IPS-15b (cell line): ENCODE results near the gene TMED4.
"Not testable (repeated sequence)": the region's sequence is repeated elsewhere in the genome, so short reads cannot be mapped to it uniquely, and the experiment has no call there.

Experiments
- H3K27me3 ChIP-seq: one replicate; pipeline ENCODE4 v1.6.1; 2013; ENCODE audit warnings: low read length; ENCODE audit not compliant: control insufficient read depth, insufficient read depth
- H3K36me3 ChIP-seq: one replicate; pipeline ENCODE4 v1.6.1; 2013; ENCODE audit warnings: low read length; ENCODE audit not compliant: control insufficient read depth, insufficient read depth
- H3K4me1 ChIP-seq: one replicate; pipeline ENCODE4 v1.6.1; 2013; ENCODE audit warnings: mild to moderate bottlenecking, low read length; ENCODE audit not compliant: control insufficient read depth, insufficient read depth
- H3K4me3 ChIP-seq: one replicate; pipeline ENCODE4 v1.5.1; 2013; ENCODE audit warnings: low read depth, low read length
- H3K9ac ChIP-seq: one replicate; pipeline ENCODE4 v1.6.1; 2013; ENCODE audit warnings: low read depth, mild to moderate bottlenecking, low read length
- H3K9me3 ChIP-seq: one replicate; pipeline ENCODE4 v1.6.1; 2013; ENCODE audit warnings: mild to moderate bottlenecking, low read length; ENCODE audit not compliant: control insufficient read depth, insufficient read depth

TMED4 gene

DNA sequence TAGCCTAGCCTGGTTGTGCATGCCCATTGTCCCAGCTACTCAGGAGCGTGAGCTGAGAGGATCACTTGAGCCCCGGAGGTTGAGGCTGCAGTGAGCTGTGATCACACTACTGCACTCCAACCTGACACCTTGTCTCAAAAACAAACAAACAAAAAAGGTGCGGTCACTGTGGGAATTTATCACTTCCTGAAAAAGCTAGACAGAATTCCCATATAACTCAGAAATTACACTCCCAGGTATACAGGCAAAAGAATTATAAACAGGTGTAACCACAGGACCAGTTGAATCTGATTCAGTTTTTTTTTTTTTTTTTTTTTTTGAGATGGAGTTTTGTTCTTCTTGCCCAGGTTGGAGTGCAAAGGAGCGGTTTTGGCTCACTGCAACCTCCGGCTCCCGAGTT, 21.2 kb upstream of the TMED4 start:
- H3K9me3 ChIP-seq, result no peaks in the 10 kb centered on the region

DNA sequence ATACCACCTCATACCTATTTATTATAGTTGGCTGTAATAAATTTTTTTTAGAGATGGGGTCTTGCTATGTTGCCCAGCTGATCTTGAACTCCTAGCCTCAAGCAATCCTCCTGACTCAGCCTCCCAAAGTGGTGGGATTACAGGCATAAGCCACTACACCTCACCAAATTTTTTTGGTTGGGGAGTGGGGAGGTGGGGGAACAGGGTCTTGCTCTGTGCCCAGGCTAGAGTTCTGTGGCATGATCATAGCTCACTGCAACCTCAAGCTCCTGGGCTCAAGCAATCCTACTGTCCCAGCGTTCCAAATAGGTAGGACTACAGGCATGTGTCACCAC, 20.5 kb upstream of the TMED4 start:
- Histone ChIP-seq H3K36me3 (no peaks in the 10 kb centered on the region), H3K4me1 (peaks cover 2% of the 10 kb centered on the region), H3K4me3 (no peak overlapping the region), H3K27me3 (no peaks in the 10 kb centered on the region), H3K9me3 (no peaks in the 10 kb centered on the region), H3K9ac (no peak overlapping the region)

More for the DNA sequence above, 21.2 kb upstream of the TMED4 start:
- Histone ChIP-seq H3K4me1 (peaks cover 2% of the 10 kb centered on the region), H3K9ac (no peak overlapping the region), H3K36me3 (no peaks in the 10 kb centered on the region), H3K27me3 (no peaks in the 10 kb centered on the region), H3K4me3 (no peak overlapping the region)

DNA sequence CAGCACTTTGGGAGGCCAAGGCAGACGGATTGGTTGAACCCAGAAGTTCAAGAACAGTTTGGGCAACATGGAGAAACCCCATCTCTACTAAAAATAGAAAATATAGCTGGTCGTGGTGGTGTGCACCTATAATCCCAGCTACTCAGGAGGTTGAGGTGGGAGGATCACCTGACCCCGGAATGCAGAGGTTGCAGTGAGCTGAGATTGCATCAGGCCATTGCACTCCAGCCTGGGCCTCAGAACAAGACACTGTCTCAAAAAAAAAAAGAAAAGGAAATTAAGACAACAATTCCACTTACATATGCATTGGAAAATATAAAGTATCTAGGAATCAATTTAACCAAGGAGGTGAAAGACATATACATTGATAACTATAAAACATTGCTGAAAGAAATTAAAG, 17.2 kb upstream of the TMED4 start:
- H3K4me1 ChIP-seq, result no peaks in the 10 kb centered on the region
- H3K9ac ChIP-seq, result no peak overlapping the region
- no peaks in the 10 kb centered on the region for H3K27me3 ChIP-seq
- no peaks in the 10 kb centered on the region for H3K9me3 ChIP-seq
- no peaks in the 10 kb centered on the region for H3K36me3 ChIP-seq
- no peak overlapping the region for H3K4me3 ChIP-seq

DNA sequence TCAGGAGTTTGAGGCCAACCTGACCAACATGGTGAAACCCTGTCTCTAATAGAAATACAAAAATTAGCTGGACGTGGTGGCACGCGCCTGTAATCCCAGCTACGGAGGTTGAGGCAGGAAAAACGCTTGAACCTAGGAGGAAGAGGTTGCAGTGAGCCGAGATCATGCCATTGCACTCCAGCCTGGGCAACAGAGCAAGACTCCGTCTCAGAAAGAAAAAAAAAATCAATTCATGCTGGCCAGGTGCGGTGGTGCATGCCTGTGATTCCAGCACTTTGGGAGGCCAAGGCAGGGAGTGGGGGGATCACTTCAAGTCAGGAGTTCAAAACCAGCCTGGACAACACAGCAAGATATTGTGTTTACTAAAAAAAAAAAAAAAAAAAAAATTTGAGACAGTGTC, 15.2 kb upstream of the TMED4 start:
- H3K4me1 ChIP-seq, H3K9ac ChIP-seq, H3K9me3 ChIP-seq, H3K27me3 ChIP-seq, H3K4me3 ChIP-seq, H3K36me3 ChIP-seq: not testable (repeated sequence)

DNA sequence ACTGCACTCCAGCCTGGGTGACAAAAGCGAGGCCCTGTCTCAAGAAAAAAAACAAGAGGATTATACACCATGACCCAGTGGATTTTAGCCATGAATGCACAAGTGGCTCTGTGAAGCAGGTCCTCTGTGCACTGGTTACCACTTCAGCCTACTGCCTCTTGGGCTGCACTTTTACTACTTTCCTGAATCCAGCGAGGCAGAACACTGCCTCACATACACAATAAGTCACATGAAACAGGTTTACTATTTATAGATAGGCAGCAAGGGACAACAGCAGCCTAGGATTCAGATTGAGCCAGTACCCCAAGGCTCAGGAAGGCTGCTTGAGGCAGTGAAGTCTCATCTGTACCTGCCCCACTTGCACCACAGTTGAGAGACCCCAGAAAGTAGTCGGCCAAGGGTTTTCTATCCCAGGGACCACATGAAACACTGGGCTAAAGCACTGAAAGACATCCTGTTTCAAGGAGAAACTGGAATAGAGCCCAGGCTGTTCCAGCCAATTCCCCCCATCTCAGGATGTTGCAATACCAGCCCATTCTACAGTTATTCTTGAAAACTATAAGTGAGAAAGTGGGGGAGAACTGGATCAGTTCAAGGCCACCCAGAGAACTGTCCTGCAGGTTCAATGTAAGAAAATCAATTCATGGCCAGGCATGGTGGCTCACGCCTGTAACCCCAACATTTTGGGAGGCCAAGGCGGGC, 14.1 kb upstream of the TMED4 start:
- no peaks in the 10 kb centered on the region for H3K4me1 ChIP-seq
- H3K9ac ChIP-seq, result no peak overlapping the region
- no peaks in the 10 kb centered on the region for H3K27me3 ChIP-seq
- H3K4me3 ChIP-seq, result no peak overlapping the region
- H3K9me3 ChIP-seq, result no peaks in the 10 kb centered on the region
- H3K36me3 ChIP-seq, result no peaks in the 10 kb centered on the region

DNA sequence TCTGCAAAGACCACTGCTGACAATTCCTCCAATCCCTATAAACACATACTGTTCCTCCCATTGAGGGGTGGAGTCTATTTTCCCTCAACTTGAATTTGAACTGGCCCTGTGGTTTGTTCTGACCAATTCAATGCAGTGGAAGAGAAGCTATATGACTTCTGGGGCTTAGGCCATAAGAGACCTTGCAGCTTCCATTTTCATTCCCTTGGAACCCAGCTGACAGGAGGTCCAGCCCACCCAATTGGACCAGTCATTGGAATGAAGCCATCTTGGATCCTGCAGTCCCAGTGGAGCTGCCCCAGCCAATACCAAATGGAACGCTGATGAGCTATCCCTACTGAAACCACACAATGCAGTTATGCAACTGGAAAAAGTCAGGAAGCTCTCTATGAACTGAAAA, 8.9 kb upstream of the TMED4 start:
- H3K36me3 ChIP-seq, result no peaks in the 10 kb centered on the region
- H3K9me3 ChIP-seq, result no peaks in the 10 kb centered on the region
- H3K9ac ChIP-seq, result no peak overlapping the region
- no peaks in the 10 kb centered on the region for H3K27me3 ChIP-seq
- H3K4me3 ChIP-seq, result no peak overlapping the region
- no peaks in the 10 kb centered on the region for H3K4me1 ChIP-seq

DNA sequence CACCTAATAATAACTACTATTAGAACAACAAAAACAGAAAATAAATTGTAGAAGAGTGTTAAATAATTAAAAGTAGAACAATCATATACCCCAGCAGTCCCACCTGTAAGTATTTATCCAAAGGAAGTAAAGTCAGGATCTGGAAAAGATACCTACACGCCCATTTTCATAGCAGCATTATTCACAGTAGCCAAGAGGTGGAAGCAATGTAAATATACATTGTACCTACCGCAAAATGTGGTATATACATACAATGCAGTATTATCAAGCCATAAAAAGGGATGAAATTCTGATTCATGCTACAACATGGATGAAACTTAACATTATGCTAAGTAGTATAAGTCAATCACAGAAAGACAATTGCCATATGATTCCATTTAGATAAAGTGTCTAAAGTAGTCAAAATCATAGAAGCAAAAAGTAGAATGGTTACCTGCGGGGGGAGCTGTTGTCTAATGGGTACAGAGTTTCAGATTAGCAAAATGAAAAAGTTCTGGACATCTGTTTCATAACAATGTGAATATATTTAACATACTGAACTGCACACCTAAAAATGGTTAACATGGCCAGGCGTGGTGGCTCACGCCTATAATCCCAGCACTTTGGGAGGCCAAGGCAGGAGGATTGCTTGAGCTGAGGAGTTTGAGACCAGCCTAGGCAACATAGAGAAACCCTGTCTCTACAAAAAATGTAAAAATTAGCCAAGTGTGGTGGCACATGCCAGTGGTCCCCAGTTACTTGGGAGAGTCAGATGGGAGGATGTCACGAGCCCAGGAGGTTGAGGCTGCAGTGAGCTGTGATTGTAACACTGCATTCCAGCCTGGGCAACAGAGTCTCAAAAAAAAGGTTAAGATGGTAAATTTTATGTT, 6.0 kb upstream of the TMED4 start:
- Histone ChIP-seq H3K9me3 (no peaks in the 10 kb centered on the region), H3K4me3 (no peak overlapping the region), H3K9ac (no peak overlapping the region), H3K36me3 (no peaks in the 10 kb centered on the region), H3K27me3 (no peaks in the 10 kb centered on the region), H3K4me1 (no peaks in the 10 kb centered on the region)

DNA sequence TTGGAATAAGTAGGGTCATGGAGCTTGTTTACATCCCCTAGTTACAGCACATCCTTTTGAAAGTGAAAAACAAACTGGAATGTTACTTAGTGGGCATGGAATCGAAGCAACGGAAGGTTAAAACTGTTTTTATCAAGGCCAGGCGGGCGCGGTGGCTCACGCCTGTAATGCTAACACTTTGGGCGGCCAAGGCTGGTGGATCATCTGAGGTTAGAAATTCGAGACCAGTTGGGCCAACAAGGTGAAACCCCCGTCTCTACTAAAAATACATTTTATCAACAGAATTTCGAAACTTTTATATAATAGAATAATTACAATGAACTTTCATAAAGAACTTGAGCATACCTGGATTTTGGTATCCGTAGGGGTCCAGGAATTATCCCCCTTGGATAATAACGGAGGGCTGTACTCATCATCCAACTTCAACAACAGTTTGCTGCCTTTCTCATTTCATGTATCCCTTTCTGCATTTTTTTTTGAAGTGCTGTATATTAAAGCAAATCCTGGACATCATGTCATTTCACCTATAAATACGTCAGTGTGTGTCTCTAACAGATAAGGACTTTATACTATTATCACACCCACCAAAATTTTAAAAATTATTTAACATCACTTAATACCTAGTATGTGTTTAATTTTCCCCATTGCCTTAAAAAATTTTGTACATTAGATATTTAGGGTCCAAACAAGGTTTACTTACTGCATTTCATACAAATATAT, 1.3 kb upstream of the TMED4 start:
- H3K4me3 ChIP-seq, result peak overlapping the region; percentile 91
- no peaks in the 10 kb centered on the region for H3K9me3 ChIP-seq
- H3K4me1 ChIP-seq, result no peaks in the 10 kb centered on the region
- peaks cover 8% of the 10 kb centered on the region for H3K36me3 ChIP-seq
- peak overlapping the region; percentile 87 for H3K9ac ChIP-seq
- no peaks in the 10 kb centered on the region for H3K27me3 ChIP-seq

DNA sequence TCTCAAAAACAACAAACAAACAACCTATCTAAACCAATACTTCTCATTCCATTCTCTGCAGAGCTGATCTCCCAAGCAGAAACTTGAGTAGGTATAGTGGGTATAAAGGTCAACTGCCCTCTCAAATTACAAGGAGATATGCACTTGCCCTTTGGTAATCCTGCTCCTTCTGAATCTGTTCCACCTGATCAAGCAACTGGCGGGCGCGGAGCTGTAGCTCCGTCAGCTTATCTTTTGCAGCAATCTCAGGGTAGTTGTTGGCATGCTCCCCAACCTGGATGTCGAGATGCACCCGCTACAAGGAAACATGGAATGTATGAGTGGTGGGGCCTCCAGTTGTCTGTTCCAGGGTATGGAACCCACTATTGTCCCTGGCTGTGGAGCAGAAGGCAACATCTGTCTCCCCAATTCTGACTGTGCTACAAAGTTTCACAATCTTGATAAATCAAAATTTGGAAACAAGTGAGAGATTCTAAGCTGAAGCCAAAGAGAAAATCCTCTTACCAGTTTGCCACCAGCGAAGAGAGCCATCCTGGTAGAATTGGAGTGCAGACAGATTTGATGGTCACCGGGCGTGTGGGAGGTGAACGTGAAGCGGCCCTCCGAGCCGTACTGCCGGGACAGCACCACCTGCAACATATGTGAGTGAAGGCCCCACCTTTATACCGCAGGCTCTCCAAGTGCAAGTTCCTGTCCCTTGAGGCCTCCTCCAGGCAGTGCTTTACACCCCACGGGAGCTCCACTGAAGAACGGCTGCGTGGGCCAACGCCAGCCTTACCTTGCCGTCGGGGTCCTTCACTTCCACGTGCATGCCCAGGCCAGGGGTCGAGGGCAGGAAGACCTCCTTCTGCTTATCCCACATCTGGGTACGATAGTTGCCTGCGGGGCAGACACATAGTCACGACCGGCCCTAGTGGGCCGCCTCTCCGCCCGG, 819 bp downstream of the TMED4 start:
- H3K36me3 ChIP-seq, result peaks cover 8% of the 10 kb centered on the region
- no peaks in the 10 kb centered on the region for H3K4me1 ChIP-seq
- H3K4me3 ChIP-seq, result peak overlapping the region; percentile 88
- H3K9ac ChIP-seq, result peak overlapping the region; percentile 93
- no peaks in the 10 kb centered on the region for H3K9me3 ChIP-seq
- H3K27me3 ChIP-seq, result no peaks in the 10 kb centered on the region

DNA sequence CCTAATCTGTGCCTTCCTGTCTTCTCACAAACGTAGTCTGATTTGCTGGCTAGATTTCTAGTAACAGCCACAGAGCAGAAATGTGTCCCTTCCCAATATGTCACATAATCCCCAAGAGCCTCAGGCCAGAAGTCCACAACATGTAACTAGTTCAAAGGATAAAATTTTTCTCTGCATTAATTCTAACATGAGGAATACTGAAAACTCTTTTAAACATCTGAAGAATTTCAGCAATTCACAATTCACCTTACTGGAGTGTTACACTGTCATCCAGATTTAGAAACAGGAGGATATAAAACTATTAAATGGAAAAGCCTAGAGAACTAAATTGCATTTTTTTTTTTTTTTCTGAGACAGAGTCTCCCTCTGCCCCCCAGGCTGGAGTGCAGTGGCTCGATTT, 5.8 kb downstream of the TMED4 start:
- Histone ChIP-seq H3K9me3 (no peaks in the 10 kb centered on the region), H3K36me3 (peaks cover 23% of the 10 kb centered on the region), H3K27me3 (no peaks in the 10 kb centered on the region), H3K4me1 (peaks cover 2% of the 10 kb centered on the region), H3K9ac (no peak overlapping the region), H3K4me3 (no peak overlapping the region)

DNA sequence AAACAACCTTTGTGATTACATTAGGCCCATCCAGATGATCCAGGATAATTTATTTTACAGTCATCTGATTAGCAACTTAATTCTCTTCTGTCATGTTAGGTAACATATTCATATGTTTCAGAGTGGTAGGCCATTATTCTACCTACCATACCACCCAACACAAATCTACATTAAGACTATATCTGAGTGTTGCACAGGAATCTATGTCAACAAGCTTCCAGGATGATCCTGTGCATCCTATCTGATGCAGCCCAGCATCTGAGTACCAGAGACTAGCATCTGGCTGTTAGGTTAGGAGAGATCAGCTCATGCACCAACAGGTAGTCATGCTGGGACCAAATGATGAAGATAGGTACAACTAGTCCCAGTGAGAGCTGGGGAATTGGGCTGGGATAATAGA, 7.0 kb downstream of the TMED4 start:
- Histone ChIP-seq H3K9me3 (no peaks in the 10 kb centered on the region), H3K27me3 (no peaks in the 10 kb centered on the region), H3K4me3 (peak overlapping the region; percentile 94), H3K4me1 (peaks cover 2% of the 10 kb centered on the region), H3K9ac (no peak overlapping the region), H3K36me3 (peaks cover 27% of the 10 kb centered on the region)
